IMR-90 (cell line): Measurements from ENCODE around the gene PTPN13. TPM values are rescaled to one million over a fixed set of nuclear protein-coding genes. Genes with fewer than 3 reads are reported as not detected.

Experiments
- ATAC-seq: fragments of 200-7000 bp; cut with Tn5 transposase; 2 replicates; pipeline ENCODE4 v1.9.1; 2020; ENCODE audit warnings: low read depth, mild to moderate bottlenecking, moderate library complexity
- BruUV-seq: library from RNA; stranded (reverse); fragments of 400-500 nt; replicated peaks from 2 replicates; lab custom pipeline; 2021; lab: Mats Ljungman, UMichigan
- CTCF ChIA-PET: fragments of 300-600 bp; formaldehyde crosslinking; extraction: SDS; loops from one replicate; lab custom pipeline; 2021; ENCODE audit warnings: antibody characterized with exemption; lab: Yijun Ruan, JAX
- POLR2A ChIA-PET: fragments of 300-600 bp; sonication (Branson Sonifier 250); formaldehyde crosslinking; loops from one replicate; lab custom pipeline; 2022; ENCODE audit warnings: antibody characterized with exemption; ENCODE audit not compliant: unreplicated experiment; lab: Charles Lee
- DNase-seq: peaks from one replicate; pipeline ENCODE4 v3.0.0; 2013
- H2AFZ ChIP-seq: replicated peaks from 2 replicates; pipeline ENCODE3; 2013; ENCODE audit warnings: low read length, mild to moderate bottlenecking; ENCODE audit not compliant: poor library complexity
- H2AK5ac ChIP-seq: 2 replicates; pipeline ENCODE4 v1.6.1; 2013; ENCODE audit warnings: low read depth, low read length, inconsistent platforms
- H2AK9ac ChIP-seq: replicated peaks from 2 replicates; pipeline ENCODE3; 2013; ENCODE audit warnings: mild to moderate bottlenecking, low read depth, low read length, moderate library complexity; ENCODE audit not compliant: poor library complexity
- H2BK120ac ChIP-seq: 2 replicates; pipeline ENCODE4 v1.6.1; 2013; ENCODE audit warnings: low read depth, low read length, inconsistent platforms
- H2BK15ac ChIP-seq: 3 replicates; pipeline ENCODE4 v1.6.1; 2013; ENCODE audit warnings: low read depth, low read length, inconsistent platforms
- H2BK20ac ChIP-seq: 2 replicates; pipeline ENCODE4 v1.6.1; 2013; ENCODE audit warnings: low read depth, mild to moderate bottlenecking, inconsistent platforms, low read length, moderate library complexity
- H2BK5ac ChIP-seq: 2 replicates; pipeline ENCODE4 v1.6.1; 2013; ENCODE audit warnings: mild to moderate bottlenecking, low read depth, low read length, inconsistent platforms; ENCODE audit not compliant: poor library complexity, severe bottlenecking
- H3K14ac ChIP-seq: replicated peaks from 2 replicates; pipeline ENCODE4 v1.6.1; 2013; ENCODE audit warnings: low read depth, low read length, inconsistent platforms
- H3K18ac ChIP-seq: 2 replicates; pipeline ENCODE4 v1.6.1; 2013; ENCODE audit warnings: low read depth, low read length, control low read depth
- H3K23ac ChIP-seq: 2 replicates; pipeline ENCODE4 v1.6.1; 2013; ENCODE audit warnings: low read depth, low read length, inconsistent platforms
- H3K27ac ChIP-seq: 2 replicates; pipeline ENCODE4 v1.5.1; 2013; ENCODE audit warnings: mild to moderate bottlenecking, control low read depth, low read length; ENCODE audit not compliant: insufficient read depth
- H3K27me3 ChIP-seq: 2 replicates; pipeline ENCODE4 v1.6.1; 2013; ENCODE audit warnings: low read length; ENCODE audit not compliant: control insufficient read depth, insufficient read depth
- H3K36me3 ChIP-seq: 2 replicates; pipeline ENCODE4 v1.6.1; 2013; ENCODE audit warnings: low read length, mixed read lengths; ENCODE audit not compliant: control insufficient read depth, insufficient read depth
- H3K4ac ChIP-seq: 2 replicates; pipeline ENCODE4 v1.6.1; 2013; ENCODE audit warnings: low read depth, low read length, inconsistent platforms
- H3K4me1 ChIP-seq: 2 replicates; pipeline ENCODE4 v1.6.1; 2013; ENCODE audit warnings: low read length, mixed read lengths; ENCODE audit not compliant: control insufficient read depth, insufficient read depth
- H3K4me2 ChIP-seq: 2 replicates; pipeline ENCODE4 v1.6.1; 2013; ENCODE audit warnings: low read depth, mild to moderate bottlenecking, control low read depth, low read length, moderate library complexity
- H3K4me3 ChIP-seq: 2 replicates; pipeline ENCODE4 v1.5.1; 2013; ENCODE audit warnings: low read depth, mild to moderate bottlenecking, control low read depth, low read length, moderate library complexity; ENCODE audit not compliant: insufficient read depth
- H3K56ac ChIP-seq: 2 replicates; pipeline ENCODE4 v1.6.1; 2013; ENCODE audit warnings: low read length, inconsistent platforms; ENCODE audit not compliant: insufficient read depth; ENCODE audit errors: extremely low read depth
- H3K79me1 ChIP-seq, 2 experiments: 2 replicates each; pipeline ENCODE4 v1.6.1; 2013; ENCODE audit warnings: low read length in 2 of 2, inconsistent platforms in 1 of 2, low read depth in 1 of 2
- H3K9ac ChIP-seq: 2 replicates; pipeline ENCODE4 v1.6.1; 2013; ENCODE audit warnings: low read depth, low read length, control low read depth
- H3K9me1 ChIP-seq: 2 replicates; pipeline ENCODE4 v1.6.1; 2013; ENCODE audit warnings: low read length, inconsistent platforms; ENCODE audit not compliant: insufficient read depth
- H3K9me3 ChIP-seq: 2 replicates; pipeline ENCODE4 v1.6.1; 2013; ENCODE audit warnings: low read length; ENCODE audit not compliant: control insufficient read depth, insufficient read depth
- H4K20me1 ChIP-seq: 2 replicates; pipeline ENCODE4 v1.6.1; 2013; ENCODE audit warnings: low read length, inconsistent platforms; ENCODE audit not compliant: insufficient read depth
- H4K5ac ChIP-seq: 2 replicates; pipeline ENCODE4 v1.6.1; 2013; ENCODE audit warnings: mild to moderate bottlenecking, low read depth, low read length, control low read depth
- H4K8ac ChIP-seq, 2 experiments: 2 replicates each; pipeline ENCODE4 v1.6.1; 2013; ENCODE audit warnings: low read depth in 2 of 2, low read length in 2 of 2, control low read depth in 1 of 2, inconsistent platforms in 1 of 2
- H4K91ac ChIP-seq: 2 replicates; pipeline ENCODE4 v1.6.1; 2013; ENCODE audit warnings: low read depth, low read length, inconsistent platforms; ENCODE audit not compliant: insufficient read depth
- BHLHE40 ChIP-seq: fragments of 150-350 bp; IDR thresholded peaks from 2 replicates; pipeline ENCODE4 v1.6.1; 2016; ENCODE audit warnings: mild to moderate bottlenecking, low read depth, low read length
- CEBPB ChIP-seq: IDR thresholded peaks from 2 replicates; pipeline ENCODE4 v1.6.1; 2012; ENCODE audit warnings: low read depth, low read length, improper control_type of control experiment
- CHD1 ChIP-seq: IDR thresholded peaks from 2 replicates; pipeline ENCODE4 v1.6.1; 2012; ENCODE audit warnings: low read depth, low read length, improper control_type of control experiment
- MAZ ChIP-seq: IDR thresholded peaks from 2 replicates; pipeline ENCODE4 v1.6.1; 2012; ENCODE audit warnings: low read depth, mild to moderate bottlenecking, low read length, improper control_type of control experiment, moderate library complexity, borderline replicate concordance
- NFE2L2 ChIP-seq: fragments of 150-350 bp; IDR thresholded peaks from 2 replicates; pipeline ENCODE4 v1.6.1; 2016; ENCODE audit warnings: low read depth, mild to moderate bottlenecking, low read length
- RAD21 ChIP-seq: IDR thresholded peaks from 2 replicates; pipeline ENCODE4 v1.6.1; 2012; ENCODE audit warnings: low read length, improper control_type of control experiment
- RFX5 ChIP-seq: IDR thresholded peaks from 2 replicates; pipeline ENCODE4 v1.8.0; 2012; ENCODE audit warnings: low read depth, mild to moderate bottlenecking, low read length, moderate library complexity
- SMC3 ChIP-seq: fragments of 150-350 bp; IDR thresholded peaks from 2 replicates; pipeline ENCODE4 v1.6.1; 2016; ENCODE audit warnings: low read depth, mild to moderate bottlenecking, antibody characterized with exemption, low read length, moderate library complexity
- WGBS, 2 experiments: methylation state at CpG; one replicate each; pipeline versions ENCODE4 v1.1.5 to v1.1.7; 2013; ENCODE audit warnings: missing lambda C conversion rate in 2 of 2; ENCODE audit not compliant: insufficient read length in 1 of 2; ENCODE audit errors: extremely low coverage in 2 of 2; 5-methylcytosine and 5-hydroxymethylcytosine counted together
- dilution Hi-C: fragments of 300-500 bp; cut with HindIII; formaldehyde crosslinking; loops from one replicate; pipeline ENCODE4 v1.14.3; 2018; ENCODE audit warnings: low sequenced_read_pairs; ENCODE audit not compliant: unreplicated experiment
- in situ Hi-C: fragments of 300-500 bp; cut with MboI; formaldehyde crosslinking; loops from 3 replicates; pipeline ENCODE4 v1.14.3; 2019; ENCODE audit warnings: low sequenced_read_pairs, inconsistent platforms, mixed read lengths
- intact Hi-C: fragments of 100-400 bp; cut with micrococcal nuclease; formaldehyde crosslinking; loops from 2 replicates; pipeline ENCODE4 v1.10.0; 2022
- polyA plus RNA-seq, 3 experiments: library from polyadenylated mRNA; depleted of rRNA; stranded (reverse); fragments of >200 nt; gene quantifications; 2 replicates each; pipeline ENCODE4 v1.2.3, GENCODE V29; 2012; ENCODE audit warnings: low replicate concordance in 1 of 3
- total RNA-seq: library from RNA; depleted of rRNA; stranded (reverse); fragments of >200 nt; gene quantifications from 2 replicates; pipeline ENCODE4 v1.2.3, GENCODE V29; 2012
- TF ChIP-seq, protein P1 (sequence below): fragments of 150-350 bp; IDR thresholded peaks from 2 replicates; pipeline ENCODE4 v1.6.1; 2016; ENCODE audit warnings: low read depth, mild to moderate bottlenecking, low read length, moderate library complexity, borderline replicate concordance
- TF ChIP-seq, protein P2 (sequence below): conservative IDR thresholded peaks from 2 replicates; pipeline ENCODE4 v1.5.1; 2012; ENCODE audit warnings: mild to moderate bottlenecking, low read depth, low read length, improper control_type of control experiment

The PTPN13 gene
- total and polyA plus RNA-seq, 2 of the 4 experiments (the other 2 are of a cell fraction) = 7.7 to 29.0 TPM

DNA sequence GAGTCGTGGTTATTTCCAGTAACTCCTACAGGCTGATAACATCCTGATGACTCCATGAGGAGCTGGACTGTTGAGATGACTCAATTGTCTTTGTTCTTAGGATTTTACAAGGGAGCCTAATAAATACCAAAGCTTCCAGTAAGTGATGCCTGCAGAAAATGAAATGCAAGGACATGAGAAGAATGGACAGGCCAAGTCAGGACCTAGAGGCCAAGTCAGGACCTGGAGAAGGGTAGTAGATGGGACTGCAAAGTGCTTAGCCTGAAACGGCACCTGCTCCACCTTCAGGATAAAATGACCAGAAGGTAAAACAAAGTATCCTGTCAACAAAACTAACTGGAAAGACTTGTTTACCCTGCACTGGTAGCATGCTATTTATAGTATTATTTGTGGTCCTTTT is 261.5 kb downstream of the PTPN13 start:
- TF ChIP-seq BHLHE40 (no peak), NFE2L2 (no peak), CEBPB (no peak; the same call in 1 of the 2 replicates), RFX5 (no peak), RAD21 (no peak), SMC3 (no peak), CHD1 (no peak), MAZ (no peak)
- TF ChIP-seq, protein P1, sequence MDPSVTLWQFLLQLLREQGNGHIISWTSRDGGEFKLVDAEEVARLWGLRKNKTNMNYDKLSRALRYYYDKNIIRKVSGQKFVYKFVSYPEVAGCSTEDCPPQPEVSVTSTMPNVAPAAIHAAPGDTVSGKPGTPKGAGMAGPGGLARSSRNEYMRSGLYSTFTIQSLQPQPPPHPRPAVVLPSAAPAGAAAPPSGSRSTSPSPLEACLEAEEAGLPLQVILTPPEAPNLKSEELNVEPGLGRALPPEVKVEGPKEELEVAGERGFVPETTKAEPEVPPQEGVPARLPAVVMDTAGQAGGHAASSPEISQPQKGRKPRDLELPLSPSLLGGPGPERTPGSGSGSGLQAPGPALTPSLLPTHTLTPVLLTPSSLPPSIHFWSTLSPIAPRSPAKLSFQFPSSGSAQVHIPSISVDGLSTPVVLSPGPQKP = no peak
- TF ChIP-seq, protein P2, sequence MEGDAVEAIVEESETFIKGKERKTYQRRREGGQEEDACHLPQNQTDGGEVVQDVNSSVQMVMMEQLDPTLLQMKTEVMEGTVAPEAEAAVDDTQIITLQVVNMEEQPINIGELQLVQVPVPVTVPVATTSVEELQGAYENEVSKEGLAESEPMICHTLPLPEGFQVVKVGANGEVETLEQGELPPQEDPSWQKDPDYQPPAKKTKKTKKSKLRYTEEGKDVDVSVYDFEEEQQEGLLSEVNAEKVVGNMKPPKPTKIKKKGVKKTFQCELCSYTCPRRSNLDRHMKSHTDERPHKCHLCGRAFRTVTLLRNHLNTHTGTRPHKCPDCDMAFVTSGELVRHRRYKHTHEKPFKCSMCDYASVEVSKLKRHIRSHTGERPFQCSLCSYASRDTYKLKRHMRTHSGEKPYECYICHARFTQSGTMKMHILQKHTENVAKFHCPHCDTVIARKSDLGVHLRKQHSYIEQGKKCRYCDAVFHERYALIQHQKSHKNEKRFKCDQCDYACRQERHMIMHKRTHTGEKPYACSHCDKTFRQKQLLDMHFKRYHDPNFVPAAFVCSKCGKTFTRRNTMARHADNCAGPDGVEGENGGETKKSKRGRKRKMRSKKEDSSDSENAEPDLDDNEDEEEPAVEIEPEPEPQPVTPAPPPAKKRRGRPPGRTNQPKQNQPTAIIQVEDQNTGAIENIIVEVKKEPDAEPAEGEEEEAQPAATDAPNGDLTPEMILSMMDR = no peak
- Histone ChIP-seq H2AK9ac (peak overlapping the region; percentile 12), H2AFZ (peak overlapping the region; percentile 60), H3K9ac (no peak overlapping the region), H3K14ac (no peak overlapping the region), H3K23ac (no peak overlapping the region), H3K4ac (peak overlapping the region; percentile 34; the same call in 1 of the 2 replicates), H4K8ac (peak overlapping the region in 1 of 2 experiments; percentile 50; a peak in 1 of 4 replicates), H2BK15ac (no peak overlapping the region), H2BK120ac (peak overlapping the region; percentile 38; the same call in 1 of the 2 replicates), H3K56ac (no peak overlapping the region), H4K5ac (no peak overlapping the region), H3K4me2 (no peak overlapping the region), H3K9me3 (no peaks in the 10 kb centered on the region), H2BK5ac (peak overlapping the region; percentile 66), H4K20me1 (no peaks in the 10 kb centered on the region), H3K36me3 (no peaks in the 10 kb centered on the region), H3K79me1 (no peaks in the 10 kb centered on the region), H3K4me1 (peaks cover 5% of the 10 kb centered on the region), H3K9me1 (peaks cover 4% of the 10 kb centered on the region; the same call in 1 of the 2 replicates), H3K18ac (peak overlapping the region; percentile 17; the same call in 1 of the 2 replicates), H2AK5ac (no peak overlapping the region), H2BK20ac (peak overlapping the region; percentile 35; the same call in 1 of the 2 replicates), H4K91ac (no peak overlapping the region), H3K27me3 (no peaks in the 10 kb centered on the region), H3K27ac (no peak overlapping the region), H3K4me3 (no peak overlapping the region)
- CTCF ChIA-PET = interaction anchor here (0.8 to 1.4 kb wide), 2 partner anchors 8 to 10 kb away, joined by 3 to 4 read pairs; no protein-coding TSS in a partner anchor
- dilution Hi-C loops = no loop called here
- ATAC-seq (peak; percentile 79), DNase-seq (peak; percentile 81)
- intact Hi-C loops = no loop called here
- no TSS peak for BruUV-seq
- no CpG with 5 or more reads among the region's 2 CpGs for WGBS, 2 experiments
- in situ Hi-C loops = no loop called here
- POLR2A ChIA-PET = no interaction called here
